NB4 (cell line): ENCODE data around the gene CHCHD6.

Experiments used
- POLR2A ChIP-seq: IDR thresholded peaks from 2 replicates; pipeline ENCODE4 v1.6.1; 2011; ENCODE audit warnings: mild to moderate bottlenecking; ENCODE audit not compliant: insufficient read length; ENCODE audit errors: extremely low read depth
- TF ChIP-seq, protein P1 (sequence below): IDR thresholded peaks from one replicate; pipeline ENCODE4 v1.5.1; 2012; ENCODE audit warnings: low read depth, low read length

DNA sequence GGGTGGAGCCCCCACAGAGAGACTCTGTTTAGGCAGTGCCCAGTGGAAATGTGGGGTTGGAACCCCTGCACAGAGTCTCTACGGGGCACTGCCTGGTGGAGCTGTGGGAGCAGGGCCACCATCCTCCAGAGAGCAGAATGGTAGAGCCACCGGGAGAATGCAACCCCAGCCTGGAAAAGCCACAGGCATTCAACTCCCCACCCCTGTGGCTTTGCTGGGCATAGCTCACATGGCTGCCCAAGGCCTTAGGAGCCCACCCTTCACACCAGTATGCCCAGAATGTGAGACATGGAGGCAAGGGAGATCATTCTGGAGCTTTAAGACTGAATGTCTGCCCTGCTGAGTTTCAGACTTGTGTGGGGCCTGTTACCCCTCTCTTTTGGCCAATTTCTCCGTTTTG lies 19.0 kb upstream of the CHCHD6 start:
- TF ChIP-seq, protein P1, sequence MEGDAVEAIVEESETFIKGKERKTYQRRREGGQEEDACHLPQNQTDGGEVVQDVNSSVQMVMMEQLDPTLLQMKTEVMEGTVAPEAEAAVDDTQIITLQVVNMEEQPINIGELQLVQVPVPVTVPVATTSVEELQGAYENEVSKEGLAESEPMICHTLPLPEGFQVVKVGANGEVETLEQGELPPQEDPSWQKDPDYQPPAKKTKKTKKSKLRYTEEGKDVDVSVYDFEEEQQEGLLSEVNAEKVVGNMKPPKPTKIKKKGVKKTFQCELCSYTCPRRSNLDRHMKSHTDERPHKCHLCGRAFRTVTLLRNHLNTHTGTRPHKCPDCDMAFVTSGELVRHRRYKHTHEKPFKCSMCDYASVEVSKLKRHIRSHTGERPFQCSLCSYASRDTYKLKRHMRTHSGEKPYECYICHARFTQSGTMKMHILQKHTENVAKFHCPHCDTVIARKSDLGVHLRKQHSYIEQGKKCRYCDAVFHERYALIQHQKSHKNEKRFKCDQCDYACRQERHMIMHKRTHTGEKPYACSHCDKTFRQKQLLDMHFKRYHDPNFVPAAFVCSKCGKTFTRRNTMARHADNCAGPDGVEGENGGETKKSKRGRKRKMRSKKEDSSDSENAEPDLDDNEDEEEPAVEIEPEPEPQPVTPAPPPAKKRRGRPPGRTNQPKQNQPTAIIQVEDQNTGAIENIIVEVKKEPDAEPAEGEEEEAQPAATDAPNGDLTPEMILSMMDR, result no peak
- no peak for TF ChIP-seq POLR2A
